PFSK-1 (cell line): ENCODE data around the gene KIF13A.

Source experiments
- POLR2AphosphoS5 ChIP-seq: IDR thresholded peaks from 2 replicates; pipeline ENCODE4 v1.6.1; 2012; ENCODE audit warnings: low read depth, mild to moderate bottlenecking, control low read depth, low read length, moderate library complexity
- TF ChIP-seq, protein P1 (sequence below), 2 experiments: IDR thresholded peaks; 2 replicates each; pipeline versions ENCODE4 v1.6.1 to v1.8.0; 2011 to 2012; ENCODE audit warnings: low read depth in 2 of 2, low read length in 2 of 2, control low read depth in 1 of 2, inconsistent platforms in 1 of 2, mild to moderate bottlenecking in 1 of 2, moderate library complexity in 1 of 2; ENCODE audit not compliant: insufficient read depth in 1 of 2

DNA sequence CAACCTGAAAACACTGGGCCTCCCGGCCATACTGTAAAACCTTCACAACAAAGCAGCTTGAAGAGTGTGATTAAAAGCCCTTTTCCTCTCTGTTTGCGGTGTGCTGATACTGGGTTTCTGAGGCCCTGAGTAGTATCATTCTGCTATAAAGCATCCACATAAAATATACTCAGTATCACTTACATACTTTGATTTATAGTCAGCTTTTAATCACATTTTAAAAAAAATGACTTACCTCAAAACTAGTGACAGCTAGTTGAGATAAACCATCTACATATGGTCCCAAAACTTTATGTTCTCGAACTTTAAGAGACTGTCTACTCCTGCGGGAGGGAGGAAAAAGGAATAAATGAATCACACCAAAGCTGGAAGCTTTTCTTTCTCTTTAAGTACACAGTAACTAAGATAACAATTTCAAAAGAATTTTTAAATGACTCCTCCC, 135.7 kb downstream of the KIF13A start:
- TF ChIP-seq, protein P1, sequence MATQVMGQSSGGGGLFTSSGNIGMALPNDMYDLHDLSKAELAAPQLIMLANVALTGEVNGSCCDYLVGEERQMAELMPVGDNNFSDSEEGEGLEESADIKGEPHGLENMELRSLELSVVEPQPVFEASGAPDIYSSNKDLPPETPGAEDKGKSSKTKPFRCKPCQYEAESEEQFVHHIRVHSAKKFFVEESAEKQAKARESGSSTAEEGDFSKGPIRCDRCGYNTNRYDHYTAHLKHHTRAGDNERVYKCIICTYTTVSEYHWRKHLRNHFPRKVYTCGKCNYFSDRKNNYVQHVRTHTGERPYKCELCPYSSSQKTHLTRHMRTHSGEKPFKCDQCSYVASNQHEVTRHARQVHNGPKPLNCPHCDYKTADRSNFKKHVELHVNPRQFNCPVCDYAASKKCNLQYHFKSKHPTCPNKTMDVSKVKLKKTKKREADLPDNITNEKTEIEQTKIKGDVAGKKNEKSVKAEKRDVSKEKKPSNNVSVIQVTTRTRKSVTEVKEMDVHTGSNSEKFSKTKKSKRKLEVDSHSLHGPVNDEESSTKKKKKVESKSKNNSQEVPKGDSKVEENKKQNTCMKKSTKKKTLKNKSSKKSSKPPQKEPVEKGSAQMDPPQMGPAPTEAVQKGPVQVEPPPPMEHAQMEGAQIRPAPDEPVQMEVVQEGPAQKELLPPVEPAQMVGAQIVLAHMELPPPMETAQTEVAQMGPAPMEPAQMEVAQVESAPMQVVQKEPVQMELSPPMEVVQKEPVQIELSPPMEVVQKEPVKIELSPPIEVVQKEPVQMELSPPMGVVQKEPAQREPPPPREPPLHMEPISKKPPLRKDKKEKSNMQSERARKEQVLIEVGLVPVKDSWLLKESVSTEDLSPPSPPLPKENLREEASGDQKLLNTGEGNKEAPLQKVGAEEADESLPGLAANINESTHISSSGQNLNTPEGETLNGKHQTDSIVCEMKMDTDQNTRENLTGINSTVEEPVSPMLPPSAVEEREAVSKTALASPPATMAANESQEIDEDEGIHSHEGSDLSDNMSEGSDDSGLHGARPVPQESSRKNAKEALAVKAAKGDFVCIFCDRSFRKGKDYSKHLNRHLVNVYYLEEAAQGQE (IDR thresholded peaks at IDR 0.05; ENCODE audit: insufficient read depth in 1 of 2, low read depth in 2 of 2, low read length in 2 of 2) = no peak
- TF ChIP-seq POLR2AphosphoS5 = no peak
